Measurements from ENCODE around the gene AP1M1.
"Not testable (repeated sequence)": the region's sequence is repeated elsewhere in the genome, so short reads cannot be mapped to it uniquely, and the experiment has no call there.

The AP1M1 gene

DNA sequence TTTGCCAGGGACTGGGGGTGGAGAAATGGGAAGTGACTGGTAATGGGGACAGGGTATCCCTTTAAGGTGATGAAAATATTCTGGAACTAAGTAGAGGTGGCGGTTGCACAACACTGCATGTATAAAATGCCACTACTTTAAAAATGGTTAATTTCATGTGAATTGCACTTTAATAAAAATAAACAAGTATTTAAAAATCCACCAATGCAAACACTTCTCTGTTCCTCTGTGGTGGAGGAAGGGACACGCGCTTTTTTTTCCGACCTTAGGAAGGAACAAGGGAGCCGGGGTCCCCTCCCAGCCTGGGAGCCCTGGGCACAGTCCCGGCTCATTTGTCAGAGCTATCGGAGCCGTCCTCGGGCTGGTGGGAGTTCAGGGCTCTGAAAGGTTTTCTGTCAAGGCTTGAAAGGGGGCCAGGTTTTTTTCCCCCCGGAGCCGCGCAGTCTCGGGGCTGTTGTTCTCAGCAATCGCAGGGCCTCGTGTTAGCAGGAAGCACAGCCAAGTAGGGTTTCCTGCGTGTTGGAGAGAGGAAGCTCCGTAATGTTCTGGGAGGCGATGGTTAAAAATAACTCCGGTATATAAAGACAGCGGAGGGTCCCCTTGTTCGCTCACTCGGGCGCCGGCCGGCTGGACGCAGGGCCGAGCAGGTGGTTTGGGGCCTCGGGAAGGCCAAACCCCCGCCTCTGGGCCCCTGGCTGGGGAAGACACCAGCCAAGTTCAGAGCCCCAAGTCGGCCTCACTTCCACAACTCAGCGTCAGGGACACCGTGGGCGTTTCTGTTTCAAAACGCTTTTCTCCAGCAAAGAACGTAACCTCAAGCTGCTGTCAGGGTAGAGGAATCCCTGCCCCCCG is 85.7 kb downstream of the AP1M1 start:
- TF ChIP-seq, protein P1, sequence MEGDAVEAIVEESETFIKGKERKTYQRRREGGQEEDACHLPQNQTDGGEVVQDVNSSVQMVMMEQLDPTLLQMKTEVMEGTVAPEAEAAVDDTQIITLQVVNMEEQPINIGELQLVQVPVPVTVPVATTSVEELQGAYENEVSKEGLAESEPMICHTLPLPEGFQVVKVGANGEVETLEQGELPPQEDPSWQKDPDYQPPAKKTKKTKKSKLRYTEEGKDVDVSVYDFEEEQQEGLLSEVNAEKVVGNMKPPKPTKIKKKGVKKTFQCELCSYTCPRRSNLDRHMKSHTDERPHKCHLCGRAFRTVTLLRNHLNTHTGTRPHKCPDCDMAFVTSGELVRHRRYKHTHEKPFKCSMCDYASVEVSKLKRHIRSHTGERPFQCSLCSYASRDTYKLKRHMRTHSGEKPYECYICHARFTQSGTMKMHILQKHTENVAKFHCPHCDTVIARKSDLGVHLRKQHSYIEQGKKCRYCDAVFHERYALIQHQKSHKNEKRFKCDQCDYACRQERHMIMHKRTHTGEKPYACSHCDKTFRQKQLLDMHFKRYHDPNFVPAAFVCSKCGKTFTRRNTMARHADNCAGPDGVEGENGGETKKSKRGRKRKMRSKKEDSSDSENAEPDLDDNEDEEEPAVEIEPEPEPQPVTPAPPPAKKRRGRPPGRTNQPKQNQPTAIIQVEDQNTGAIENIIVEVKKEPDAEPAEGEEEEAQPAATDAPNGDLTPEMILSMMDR (IDR thresholded peaks at IDR 0.05; ENCODE audit: low read depth, low read length): no peak
- DNase-seq (ENCODE audit: extremely low read depth, low read depth): no peak

DNA sequence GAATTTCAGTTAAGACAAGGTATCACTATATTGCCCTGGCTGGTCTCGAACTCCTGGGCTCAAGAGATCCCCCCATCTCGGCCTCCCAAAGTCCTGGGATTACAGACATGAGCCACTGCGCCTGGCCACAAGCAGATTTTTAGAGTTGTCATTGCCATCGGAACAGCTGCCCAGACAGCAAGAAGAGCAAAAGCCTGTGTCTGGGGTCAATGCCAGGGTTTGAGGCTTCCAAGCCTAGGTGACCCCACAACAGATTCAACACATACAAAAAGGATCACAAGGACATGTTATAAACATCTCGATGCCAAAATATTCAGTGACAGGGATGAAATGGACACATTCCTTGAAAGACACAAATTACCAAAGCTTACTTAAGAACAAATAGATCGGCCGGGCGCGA is 86.8 kb downstream of the AP1M1 start:
- TF ChIP-seq, protein P1 (IDR thresholded peaks at IDR 0.05; ENCODE audit: low read depth, low read length): no peak
- no peak for DNase-seq (ENCODE audit: extremely low read depth, low read depth)

DNA sequence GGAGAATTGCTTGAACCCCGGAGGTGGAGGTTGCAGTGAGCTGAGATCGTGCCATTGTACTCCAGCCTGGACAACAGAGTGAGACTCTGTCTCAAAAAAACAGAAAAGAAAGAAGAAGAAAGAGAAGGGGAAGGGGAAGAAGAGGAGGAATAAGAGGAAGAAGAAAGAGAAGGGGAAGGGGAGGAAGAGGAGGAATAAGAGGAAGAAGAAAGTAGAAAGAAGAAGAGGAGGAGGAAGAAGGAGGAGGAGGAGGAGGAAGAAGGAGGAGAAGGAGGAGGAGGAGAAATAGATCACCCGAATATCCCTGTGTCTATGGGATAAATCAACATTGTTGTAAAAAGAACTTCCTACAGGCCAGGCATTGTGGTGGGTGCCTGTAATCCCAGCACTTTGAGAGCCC is 87.4 kb downstream of the AP1M1 start:
- DNase-seq (ENCODE audit: extremely low read depth, low read depth): not testable (repeated sequence)

DNA sequence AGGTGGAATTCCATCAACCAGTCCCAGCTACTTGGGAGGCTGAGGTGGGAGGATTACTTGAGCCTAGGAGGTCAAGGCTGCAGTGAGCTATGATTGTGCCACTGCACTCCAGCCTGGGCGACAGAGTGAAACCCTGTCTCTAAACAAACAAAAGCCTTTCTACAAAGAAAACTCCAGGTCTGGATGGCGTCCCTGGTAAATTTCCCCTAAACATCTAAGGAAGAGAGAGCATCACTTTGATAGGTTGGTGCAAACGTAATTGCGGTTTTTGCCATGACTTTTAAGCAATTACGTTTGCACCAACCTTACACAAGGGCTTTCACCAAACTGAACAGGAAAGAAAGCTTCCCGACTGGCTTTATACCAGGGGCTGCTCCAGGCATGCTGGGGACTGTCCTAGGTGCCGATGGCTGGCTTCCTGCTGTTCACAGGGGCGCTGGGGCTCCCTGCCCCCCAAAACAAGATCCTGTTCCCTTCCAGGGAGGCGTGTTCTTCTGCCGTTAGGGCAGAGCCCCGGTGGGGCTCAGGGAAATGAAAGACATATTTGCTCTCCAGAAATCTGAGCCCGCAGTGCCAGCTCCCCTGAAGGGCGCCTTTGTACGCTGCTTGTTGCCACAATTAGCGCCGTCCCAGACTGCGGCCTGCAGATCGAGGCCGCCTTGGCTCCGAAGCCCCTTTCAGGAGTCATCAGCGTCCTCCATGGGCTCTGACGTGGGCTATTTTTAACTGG is 88.2 kb downstream of the AP1M1 start:
- TF ChIP-seq, protein P1 (IDR thresholded peaks at IDR 0.05; ENCODE audit: low read depth, low read length): no peak
- DNase-seq (ENCODE audit: extremely low read depth, low read depth): no peak

DNA sequence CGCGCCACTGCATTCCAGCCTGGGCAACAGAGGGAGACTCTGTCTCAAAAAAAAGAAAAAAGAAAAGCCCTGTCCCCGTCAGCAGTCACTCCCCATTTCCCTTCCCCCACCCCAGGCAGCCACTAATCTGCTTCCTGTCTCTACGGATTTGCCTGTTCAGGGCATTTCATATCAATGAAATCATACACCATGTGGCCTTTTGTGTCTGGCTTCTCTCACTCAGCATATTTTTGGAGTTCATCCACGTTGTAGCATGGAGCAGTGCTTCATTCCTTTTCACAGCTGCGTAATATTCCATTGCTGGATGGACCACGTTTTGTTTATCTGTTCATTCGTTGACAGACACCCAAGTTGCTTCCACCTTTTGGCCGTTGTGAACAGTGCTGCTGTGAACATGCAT is 90.8 kb downstream of the AP1M1 start:
- no peak for DNase-seq (ENCODE audit: extremely low read depth, low read depth)
- TF ChIP-seq, protein P1 (IDR thresholded peaks at IDR 0.05; ENCODE audit: low read depth, low read length): no peak

DNA sequence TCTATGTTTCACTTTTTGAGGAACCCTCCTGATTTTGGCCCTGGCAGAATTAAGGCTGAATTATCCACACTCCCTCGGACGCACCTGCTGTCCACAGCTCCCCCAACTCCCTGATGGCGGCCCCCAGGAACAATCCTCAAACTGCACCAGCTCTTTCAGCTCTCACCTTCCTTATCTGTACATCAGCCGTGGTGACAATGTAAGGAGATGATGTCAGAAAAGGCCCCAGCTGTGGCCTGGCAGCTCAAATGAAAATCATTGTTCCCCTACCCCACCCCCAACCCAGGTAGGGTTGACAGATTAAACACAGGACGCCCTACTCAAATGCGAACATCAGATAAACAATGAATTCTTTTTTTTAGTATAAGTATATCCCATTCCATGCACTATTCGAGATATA is 91.9 kb downstream of the AP1M1 start:
- TF ChIP-seq, protein P1 (IDR thresholded peaks at IDR 0.05; ENCODE audit: low read depth, low read length): no peak
- no peak for DNase-seq (ENCODE audit: extremely low read depth, low read depth)

DNA sequence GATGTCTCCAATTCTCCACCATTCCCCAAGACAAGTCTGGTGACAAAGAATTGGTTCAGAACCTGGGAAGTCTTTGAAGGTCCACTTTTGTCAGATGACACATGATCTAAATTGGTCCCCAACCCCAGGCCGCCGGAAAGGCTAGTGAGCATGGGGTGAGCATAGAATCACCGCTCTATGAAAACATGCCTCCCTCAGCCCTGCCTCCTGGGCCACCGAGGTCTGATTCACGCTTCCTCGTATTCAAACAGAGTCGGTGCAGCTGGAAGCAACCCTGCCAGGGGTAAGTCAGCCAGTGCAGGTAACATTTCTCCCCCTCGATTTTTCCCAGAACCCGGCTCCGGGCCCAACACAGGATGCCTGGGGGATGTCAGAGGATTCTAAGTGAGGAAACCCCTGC is 93.0 kb downstream of the AP1M1 start:
- no peak for DNase-seq (ENCODE audit: extremely low read depth, low read depth)
- TF ChIP-seq, protein P1 (IDR thresholded peaks at IDR 0.05; ENCODE audit: low read depth, low read length): no peak
